ENCODE measurements around the gene TFAP2B. TPM values are rescaled to one million over a fixed set of nuclear protein-coding genes. Genes with fewer than 3 reads are reported as not detected.

TFAP2B gene
- total RNA-seq, 1 donor from 2014 or later = not detected

- no peak for DNase-seq
- Mint-ChIP-seq H3K4me3 (no peak overlapping the region), H3K27me3 (peaks cover 58% of the 10 kb centered on the region), H3K4me1 (no peaks in the 10 kb centered on the region), H3K9me3 (peaks cover under 1% of the 10 kb centered on the region), H3K36me3 (ENCODE audit: low read depth) (no peaks in the 10 kb centered on the region), H3K27ac (no peak overlapping the region)
- intact Hi-C loops (cut with micrococcal nuclease) = no loop called here
Observed at GRCh38 chr6:50831186-50831585, 12.5 kb downstream of the TFAP2B start.

GRCh38 chr6:50832912-50833311, 14.2 kb downstream of the TFAP2B start:
- DNase-seq = no peak
- Mint-ChIP-seq H3K36me3 (ENCODE audit: low read depth) (no peaks in the 10 kb centered on the region), H3K27ac (no peak overlapping the region), H3K4me3 (no peak overlapping the region), H3K4me1 (peaks cover 2% of the 10 kb centered on the region), H3K9me3 (no peaks in the 10 kb centered on the region), H3K27me3 (peaks cover 58% of the 10 kb centered on the region)
- intact Hi-C loops (cut with micrococcal nuclease) = no loop called here

GRCh38 chr6:50834929-50835410, 16.3 kb downstream of the TFAP2B start:
- Mint-ChIP-seq H3K4me1 (peaks cover 2% of the 10 kb centered on the region), H3K9me3 (no peaks in the 10 kb centered on the region), H3K4me3 (no peak overlapping the region), H3K36me3 (ENCODE audit: low read depth) (no peaks in the 10 kb centered on the region), H3K27ac (no peak overlapping the region), H3K27me3 (peaks cover 66% of the 10 kb centered on the region)
- intact Hi-C loops (cut with micrococcal nuclease) = no loop called here
- DNase-seq = no peak

- H3K4me3 Mint-ChIP-seq = no peak overlapping the region
- H3K4me1 Mint-ChIP-seq = peaks cover 2% of the 10 kb centered on the region
- no peak for DNase-seq
- no peaks in the 10 kb centered on the region for H3K9me3 Mint-ChIP-seq
- intact Hi-C loops (cut with micrococcal nuclease) = no loop called here
- no peak overlapping the region for H3K27ac Mint-ChIP-seq
- H3K27me3 Mint-ChIP-seq = peaks cover 77% of the 10 kb centered on the region
- no peaks in the 10 kb centered on the region for H3K36me3 Mint-ChIP-seq (ENCODE audit: low read depth)
Observed at GRCh38 chr6:50836231-50836630, 17.6 kb downstream of the TFAP2B start.

- no peak for DNase-seq
Observed at GRCh38 chr6:50837589-50838445, 19.1 kb downstream of the TFAP2B start.

GRCh38 chr6:50840112-50840810, 21.6 kb downstream of the TFAP2B start:
- H3K9me3 Mint-ChIP-seq = peaks cover 7% of the 10 kb centered on the region

More at GRCh38 chr6:50837589-50838445, 19.1 kb downstream of the TFAP2B start:
- H3K27ac Mint-ChIP-seq = no peak overlapping the region
- no peaks in the 10 kb centered on the region for H3K9me3 Mint-ChIP-seq
- peaks cover 2% of the 10 kb centered on the region for H3K4me1 Mint-ChIP-seq
- intact Hi-C loops (cut with micrococcal nuclease) = no loop called here
- H3K27me3 Mint-ChIP-seq = peaks cover 80% of the 10 kb centered on the region
- no peak overlapping the region for H3K4me3 Mint-ChIP-seq
- H3K36me3 Mint-ChIP-seq (ENCODE audit: low read depth) = no peaks in the 10 kb centered on the region

GRCh38 chr6:50840811-50841192, 22.1 kb downstream of the TFAP2B start:
- Mint-ChIP-seq H3K4me1 (peaks cover 2% of the 10 kb centered on the region), H3K36me3 (ENCODE audit: low read depth) (no peaks in the 10 kb centered on the region), H3K27ac (no peak overlapping the region), H3K4me3 (no peak overlapping the region), H3K27me3 (peaks cover 86% of the 10 kb centered on the region), H3K9me3 (peaks cover 7% of the 10 kb centered on the region)
- DNase-seq = no peak
- intact Hi-C loops (cut with micrococcal nuclease) = no loop called here

More at GRCh38 chr6:50840112-50840810, 21.6 kb downstream of the TFAP2B start:
- Mint-ChIP-seq H3K27ac (no peak overlapping the region), H3K4me3 (no peak overlapping the region), H3K36me3 (ENCODE audit: low read depth) (no peaks in the 10 kb centered on the region), H3K27me3 (peaks cover 87% of the 10 kb centered on the region), H3K4me1 (peaks cover 2% of the 10 kb centered on the region)
- intact Hi-C loops (cut with micrococcal nuclease) = no loop called here
- no peak for DNase-seq

- no peak for DNase-seq
- H3K36me3 Mint-ChIP-seq (ENCODE audit: low read depth) = no peaks in the 10 kb centered on the region
- H3K4me3 Mint-ChIP-seq = no peak overlapping the region
- intact Hi-C loops (cut with micrococcal nuclease) = no loop called here
- peaks cover 7% of the 10 kb centered on the region for H3K9me3 Mint-ChIP-seq
- peaks cover 87% of the 10 kb centered on the region for H3K27me3 Mint-ChIP-seq
- no peaks in the 10 kb centered on the region for H3K4me1 Mint-ChIP-seq
- H3K27ac Mint-ChIP-seq = peak overlapping the region; percentile 37
Observed at GRCh38 chr6:50842446-50842845, 23.8 kb downstream of the TFAP2B start.

GRCh38 chr6:50842861-50843384, 24.3 kb downstream of the TFAP2B start:
- peaks cover 86% of the 10 kb centered on the region for H3K27me3 Mint-ChIP-seq
- no peak overlapping the region for H3K4me3 Mint-ChIP-seq
- intact Hi-C loops (cut with micrococcal nuclease) = no loop called here
- no peaks in the 10 kb centered on the region for H3K36me3 Mint-ChIP-seq (ENCODE audit: low read depth)
- no peak overlapping the region for H3K27ac Mint-ChIP-seq
- DNase-seq = no peak
- H3K9me3 Mint-ChIP-seq = peaks cover 10% of the 10 kb centered on the region
- no peaks in the 10 kb centered on the region for H3K4me1 Mint-ChIP-seq

- DNase-seq = no peak
- Mint-ChIP-seq H3K4me3 (no peak overlapping the region), H3K36me3 (ENCODE audit: low read depth) (no peaks in the 10 kb centered on the region), H3K27ac (no peak overlapping the region), H3K4me1 (no peaks in the 10 kb centered on the region), H3K27me3 (peaks cover 86% of the 10 kb centered on the region), H3K9me3 (peaks cover 10% of the 10 kb centered on the region)
- intact Hi-C loops (cut with micrococcal nuclease) = loop anchor here (2.0 kb wide), 1 partner anchor 23 kb away; no protein-coding TSS in a partner anchor
Observed at GRCh38 chr6:50843842-50844241, 25.2 kb downstream of the TFAP2B start.

- DNase-seq = no peak
- H3K27ac Mint-ChIP-seq = no peak overlapping the region
- intact Hi-C loops (cut with micrococcal nuclease) = loop anchor here (2.0 kb wide), 1 partner anchor 25 kb away; no protein-coding TSS in a partner anchor
- no peaks in the 10 kb centered on the region for H3K36me3 Mint-ChIP-seq (ENCODE audit: low read depth)
- H3K9me3 Mint-ChIP-seq = peaks cover 10% of the 10 kb centered on the region
- H3K27me3 Mint-ChIP-seq = peaks cover 86% of the 10 kb centered on the region
- H3K4me1 Mint-ChIP-seq = no peaks in the 10 kb centered on the region
- H3K4me3 Mint-ChIP-seq = no peak overlapping the region
Observed at GRCh38 chr6:50845499-50846143, 26.9 kb downstream of the TFAP2B start.

GRCh38 chr6:50846144-50846851, 27.6 kb downstream of the TFAP2B start:
- no peak for DNase-seq
- Mint-ChIP-seq H3K27ac (no peak overlapping the region), H3K36me3 (ENCODE audit: low read depth) (no peaks in the 10 kb centered on the region), H3K9me3 (peaks cover 10% of the 10 kb centered on the region), H3K27me3 (peaks cover 85% of the 10 kb centered on the region), H3K4me1 (no peaks in the 10 kb centered on the region), H3K4me3 (no peak overlapping the region)
- intact Hi-C loops (cut with micrococcal nuclease) = no loop called here

GRCh38 chr6:50846852-50847155, 28.1 kb downstream of the TFAP2B start:
- intact Hi-C loops (cut with micrococcal nuclease) = no loop called here
- H3K9me3 Mint-ChIP-seq = peaks cover 10% of the 10 kb centered on the region
- H3K27me3 Mint-ChIP-seq = peaks cover 85% of the 10 kb centered on the region
- H3K27ac Mint-ChIP-seq = no peak overlapping the region
- H3K4me1 Mint-ChIP-seq = no peaks in the 10 kb centered on the region
- DNase-seq = no peak
- H3K36me3 Mint-ChIP-seq (ENCODE audit: low read depth) = no peaks in the 10 kb centered on the region
- no peak overlapping the region for H3K4me3 Mint-ChIP-seq
